PC-9 (cell line): ENCODE results near the gene TBX5. TPM values are rescaled to one million over a fixed set of nuclear protein-coding genes. Genes with fewer than 3 reads are reported as not detected.

Experiments used
- BruUV-seq: library from RNA; stranded (reverse); fragments of 400-500 nt; replicated peaks from 2 replicates; lab custom pipeline; 2021; lab: Mats Ljungman, UMichigan
- CTCF ChIA-PET: fragments of 300-600 bp; sonication (Branson Sonifier 250); formaldehyde crosslinking; loops from one replicate; lab custom pipeline; 2022; ENCODE audit warnings: antibody characterized with exemption; lab: Charles Lee
- POLR2A ChIA-PET: fragments of 300-600 bp; sonication (Branson Sonifier 250); formaldehyde crosslinking; loops from one replicate; lab custom pipeline; 2022; ENCODE audit warnings: antibody characterized with exemption; ENCODE audit not compliant: unreplicated experiment; lab: Charles Lee
- DNase-seq, 2 experiments: peaks; one replicate each; pipeline versions ENCODE4 v3.0.0 to v3.0.0-alpha.2; 2015 to 2022; ENCODE audit warnings: mixed read lengths in 1 of 2
- H2AFZ ChIP-seq: fragments of 200-600 bp; sonication (generic); 2 replicates; pipeline ENCODE4 v1.8.1; 2017; ENCODE audit warnings: antibody characterized with exemption
- H3F3A ChIP-seq: fragments of 200-600 bp; sonication (generic); 2 replicates; pipeline ENCODE4 v1.8.1; 2017; ENCODE audit warnings: antibody characterized with exemption, mild to moderate bottlenecking, low read depth; ENCODE audit not compliant: insufficient read depth
- H3K27ac ChIP-seq: fragments of 200-600 bp; sonication (generic); 2 replicates; pipeline ENCODE4 v1.6.1; 2016; ENCODE audit warnings: mixed run types
- H3K27me3 ChIP-seq: fragments of 200-600 bp; sonication (generic); 2 replicates; pipeline ENCODE4 v1.6.1; 2016; ENCODE audit warnings: low read depth, mixed run types; ENCODE audit not compliant: insufficient read depth
- H3K36me3 ChIP-seq: fragments of 200-600 bp; sonication (generic); 2 replicates; pipeline ENCODE4 v1.6.1; 2016; ENCODE audit warnings: low read depth, mixed run types
- H3K4me1 ChIP-seq: fragments of 200-600 bp; sonication (generic); replicated peaks from 2 replicates; pipeline ENCODE4 v1.6.1; 2016; ENCODE audit warnings: mixed run types; ENCODE audit not compliant: insufficient read depth
- H3K4me2 ChIP-seq: fragments of 200-600 bp; sonication (generic); 2 replicates; pipeline ENCODE4 v1.6.1; 2017; ENCODE audit warnings: mixed run types
- H3K4me3 ChIP-seq: fragments of 200-600 bp; sonication (generic); 2 replicates; pipeline ENCODE4 v1.6.1; 2016; ENCODE audit warnings: mixed run types
- H3K79me2 ChIP-seq: fragments of 200-600 bp; sonication (generic); 2 replicates; pipeline ENCODE4 v1.6.1; 2017; ENCODE audit warnings: low read depth, mixed run types
- H3K9me2 ChIP-seq: fragments of 200-600 bp; sonication (generic); 2 replicates; pipeline ENCODE4 v1.8.1; 2017; ENCODE audit warnings: mild to moderate bottlenecking; ENCODE audit not compliant: insufficient read depth
- H3K9me3 ChIP-seq: fragments of 200-600 bp; sonication (generic); 2 replicates; pipeline ENCODE4 v1.8.1; 2016; ENCODE audit warnings: low read depth; ENCODE audit not compliant: insufficient read depth
- H4K20me1 ChIP-seq: fragments of 200-600 bp; sonication (generic); 2 replicates; pipeline ENCODE4 v1.8.1; 2017; ENCODE audit not compliant: insufficient read depth
- EZH2 ChIP-seq: fragments of 200-600 bp; sonication (generic); IDR thresholded peaks from 2 replicates; pipeline ENCODE4 v1.8.0; 2017; ENCODE audit warnings: antibody characterized with exemption, low read depth
- intact Hi-C: fragments of 100-400 bp; cut with micrococcal nuclease; formaldehyde crosslinking; loops from one replicate; pipeline ENCODE4 v1.10.0; 2022; ENCODE audit not compliant: unreplicated experiment
- total RNA-seq: library from RNA; stranded (reverse); gene quantifications from 2 replicates; pipeline ENCODE4 v1.2.3, GENCODE V29; 2021
- TF ChIP-seq, protein P1 (sequence below): fragments of 200-600 bp; sonication (generic); conservative IDR thresholded peaks from 2 replicates; pipeline ENCODE4 v1.6.1; 2017; ENCODE audit warnings: mixed run types, antibody characterized with exemption, mild to moderate bottlenecking, moderate library complexity

Gene TBX5
- total RNA-seq, 1 experiment from 2014 or later = not detected

DNA sequence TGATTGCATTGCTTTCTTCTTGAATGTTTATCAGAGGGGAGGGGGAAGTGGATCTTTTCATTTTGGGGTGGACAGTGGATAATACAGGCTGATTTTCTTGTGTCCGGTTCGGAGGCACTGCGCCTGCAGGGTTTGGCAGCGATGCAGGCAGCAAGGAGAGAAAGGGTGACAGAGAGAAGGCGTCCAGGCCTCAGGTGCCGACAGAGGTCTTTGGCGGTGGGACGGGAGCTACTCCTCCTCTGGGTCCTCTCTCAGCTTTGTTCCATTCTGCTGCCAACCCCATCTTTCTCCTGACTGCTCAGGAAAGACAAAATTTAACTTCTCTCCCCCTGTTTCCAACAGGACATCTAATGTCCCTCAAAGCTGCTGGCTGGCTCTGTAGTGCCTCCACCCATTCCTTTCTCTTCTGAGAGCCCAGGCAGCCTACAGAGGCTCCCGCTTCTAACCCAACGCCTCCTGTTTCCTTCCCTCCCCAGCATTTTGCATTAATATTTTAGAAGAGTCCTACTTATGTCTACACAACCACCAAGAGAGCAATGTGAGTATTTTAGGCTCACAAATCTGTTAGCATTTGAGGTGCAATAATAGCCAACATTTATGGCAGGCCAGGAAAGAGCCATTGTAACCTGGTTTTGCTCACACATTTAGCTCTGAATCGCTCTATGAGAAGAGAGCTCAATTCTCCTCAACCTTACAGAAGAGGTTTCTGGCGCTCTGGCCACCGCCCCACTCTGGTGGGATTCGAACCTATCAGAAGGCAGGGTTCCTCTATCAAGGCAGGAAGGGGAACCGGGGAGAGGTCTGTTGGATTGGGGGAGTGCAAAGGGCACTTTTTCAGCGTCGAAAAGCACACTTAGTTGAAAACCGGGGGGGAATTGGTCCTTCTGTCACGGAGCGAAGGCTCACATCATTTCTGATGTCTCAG is 7.1 kb upstream of the TBX5 start:
- no peaks in the 10 kb centered on the region for H3K79me2 ChIP-seq
- no peaks in the 10 kb centered on the region for H4K20me1 ChIP-seq
- DNase-seq = no peak
- H3K9me2 ChIP-seq = no peaks in the 10 kb centered on the region
- H3K4me1 ChIP-seq = no peaks in the 10 kb centered on the region
- H3K4me3 ChIP-seq = no peak overlapping the region
- ChIA-PET POLR2A (no interaction called here), CTCF (no interaction called here)
- H3K27ac ChIP-seq = no peak overlapping the region
- intact Hi-C loops = no loop called here
- TF ChIP-seq, protein P1, sequence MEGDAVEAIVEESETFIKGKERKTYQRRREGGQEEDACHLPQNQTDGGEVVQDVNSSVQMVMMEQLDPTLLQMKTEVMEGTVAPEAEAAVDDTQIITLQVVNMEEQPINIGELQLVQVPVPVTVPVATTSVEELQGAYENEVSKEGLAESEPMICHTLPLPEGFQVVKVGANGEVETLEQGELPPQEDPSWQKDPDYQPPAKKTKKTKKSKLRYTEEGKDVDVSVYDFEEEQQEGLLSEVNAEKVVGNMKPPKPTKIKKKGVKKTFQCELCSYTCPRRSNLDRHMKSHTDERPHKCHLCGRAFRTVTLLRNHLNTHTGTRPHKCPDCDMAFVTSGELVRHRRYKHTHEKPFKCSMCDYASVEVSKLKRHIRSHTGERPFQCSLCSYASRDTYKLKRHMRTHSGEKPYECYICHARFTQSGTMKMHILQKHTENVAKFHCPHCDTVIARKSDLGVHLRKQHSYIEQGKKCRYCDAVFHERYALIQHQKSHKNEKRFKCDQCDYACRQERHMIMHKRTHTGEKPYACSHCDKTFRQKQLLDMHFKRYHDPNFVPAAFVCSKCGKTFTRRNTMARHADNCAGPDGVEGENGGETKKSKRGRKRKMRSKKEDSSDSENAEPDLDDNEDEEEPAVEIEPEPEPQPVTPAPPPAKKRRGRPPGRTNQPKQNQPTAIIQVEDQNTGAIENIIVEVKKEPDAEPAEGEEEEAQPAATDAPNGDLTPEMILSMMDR = no peak
- no peak for TF ChIP-seq EZH2
- no peaks in the 10 kb centered on the region for H3K36me3 ChIP-seq
- no TSS peak for BruUV-seq
- H3F3A ChIP-seq = no peaks in the 10 kb centered on the region
- peaks cover 89% of the 10 kb centered on the region for H3K27me3 ChIP-seq
- H2AFZ ChIP-seq = no peak overlapping the region
- no peak overlapping the region for H3K4me2 ChIP-seq
- H3K9me3 ChIP-seq = no peaks in the 10 kb centered on the region

DNA sequence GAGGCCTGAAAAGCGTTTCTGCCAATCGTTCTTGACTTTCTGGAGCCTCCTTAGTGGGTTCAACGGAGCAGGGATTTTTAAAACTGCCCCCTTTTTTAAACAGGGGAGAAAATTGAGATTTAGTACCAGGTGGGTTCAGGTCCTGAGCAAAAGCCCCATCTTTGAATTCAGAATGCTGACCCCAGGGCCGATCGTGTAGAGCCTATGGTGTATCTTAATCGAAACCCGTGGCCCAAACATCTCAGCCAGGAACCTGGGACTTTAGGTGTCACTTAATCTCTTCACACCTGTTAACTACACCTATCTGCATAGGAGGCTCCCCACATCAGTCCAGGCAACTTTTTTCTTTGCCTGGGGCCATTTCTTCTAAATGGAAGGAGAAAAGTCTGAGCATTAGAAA is 6.4 kb upstream of the TBX5 start:
- POLR2A ChIA-PET = no interaction called here
- CTCF ChIA-PET = no interaction called here
- Histone ChIP-seq H3K4me2 (no peak overlapping the region), H3K4me3 (no peak overlapping the region), H2AFZ (no peak overlapping the region), H3K27me3 (peaks cover 89% of the 10 kb centered on the region), H4K20me1 (no peaks in the 10 kb centered on the region), H3K36me3 (no peaks in the 10 kb centered on the region), H3K9me2 (no peaks in the 10 kb centered on the region), H3K27ac (no peak overlapping the region), H3K4me1 (no peaks in the 10 kb centered on the region), H3K79me2 (no peaks in the 10 kb centered on the region), H3K9me3 (no peaks in the 10 kb centered on the region), H3F3A (no peaks in the 10 kb centered on the region)
- DNase-seq = no peak
- TF ChIP-seq, protein P1 = no peak
- no peak for TF ChIP-seq EZH2
- intact Hi-C loops = no loop called here
- no TSS peak for BruUV-seq

DNA sequence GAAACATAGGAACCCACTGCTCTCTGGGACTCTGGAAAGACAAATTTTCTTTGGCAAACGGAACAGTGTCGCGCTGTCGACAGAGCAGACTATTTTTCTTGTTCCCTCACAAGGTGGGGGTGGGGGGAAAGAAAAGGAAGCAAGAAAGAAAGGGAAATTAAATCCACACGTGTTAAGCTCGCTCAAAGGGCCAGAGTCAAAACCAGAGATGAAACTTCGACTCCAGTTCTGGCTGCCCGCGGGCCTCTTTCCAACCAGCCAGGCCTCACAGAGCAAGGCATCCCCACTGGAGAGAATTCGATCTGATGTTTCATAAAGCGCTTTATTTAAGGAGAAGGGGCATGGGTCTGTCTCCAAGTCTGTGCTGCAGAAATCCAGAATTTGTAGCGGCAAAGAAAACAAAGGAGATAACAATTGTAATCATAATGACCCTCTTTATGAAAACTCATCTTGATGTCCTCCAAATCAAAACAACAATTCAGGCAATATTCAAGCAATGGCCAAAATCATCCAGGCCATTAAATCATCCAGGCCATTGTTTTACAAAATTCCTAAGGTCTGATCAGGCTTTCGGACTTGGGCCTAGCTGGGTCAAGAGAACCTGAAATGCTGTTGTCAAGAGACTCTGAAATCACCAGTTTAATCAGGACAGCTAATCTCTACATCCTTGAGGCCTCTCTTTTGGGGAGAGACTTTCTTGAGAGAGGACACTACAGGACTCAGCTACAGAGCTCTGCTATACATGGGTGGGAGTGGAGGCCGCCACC is 5.3 kb upstream of the TBX5 start:
- POLR2A ChIA-PET = no interaction called here
- no peak overlapping the region for H3K4me2 ChIP-seq

More for the DNA sequence above, 5.3 kb upstream of the TBX5 start:
- Histone ChIP-seq H2AFZ (no peak overlapping the region), H3K9me2 (no peaks in the 10 kb centered on the region), H3K27ac (no peak overlapping the region), H3F3A (no peaks in the 10 kb centered on the region), H3K4me3 (no peak overlapping the region), H4K20me1 (no peaks in the 10 kb centered on the region), H3K4me1 (no peaks in the 10 kb centered on the region), H3K9me3 (no peaks in the 10 kb centered on the region), H3K36me3 (no peaks in the 10 kb centered on the region), H3K27me3 (peaks cover 94% of the 10 kb centered on the region), H3K79me2 (no peaks in the 10 kb centered on the region)
- CTCF ChIA-PET = no interaction called here
- BruUV-seq = no TSS peak
- intact Hi-C loops = no loop called here
- no peak for TF ChIP-seq EZH2
- TF ChIP-seq, protein P1 = no peak
- no peak for DNase-seq
